SU-DHL-6 (cell line): ENCODE results near the gene MAN2A1.

Experiments used
- H2AFZ ChIP-seq: fragments of 200-600 bp; sonication (generic); 2 replicates; pipeline ENCODE4 v1.6.1; 2014; ENCODE audit warnings: low read depth, mild to moderate bottlenecking, moderate library complexity, mixed read lengths, antibody characterized with exemption, low read length; ENCODE audit not compliant: severe bottlenecking
- H3F3A ChIP-seq: fragments of 200-600 bp; shearing (Covaris generic); 2 replicates; pipeline ENCODE4 v1.6.0; 2016; ENCODE audit warnings: antibody characterized with exemption, mild to moderate bottlenecking; ENCODE audit not compliant: insufficient read depth
- H3K27ac ChIP-seq: fragments of 200-600 bp; sonication (generic); 2 replicates; pipeline ENCODE4 v1.5.1; 2016; ENCODE audit warnings: low read depth, mild to moderate bottlenecking, low read length, moderate library complexity, mixed read lengths
- H3K27me3 ChIP-seq: fragments of 200-600 bp; sonication (generic), shearing (Covaris generic); 2 replicates; pipeline ENCODE4 v1.6.0; 2014; ENCODE audit warnings: mild to moderate bottlenecking, low read length
- H3K36me3 ChIP-seq: fragments of 200-600 bp; sonication (generic); 2 replicates; pipeline ENCODE4 v1.6.1; 2014; ENCODE audit warnings: mild to moderate bottlenecking, low read length, mixed read lengths
- H3K4me2 ChIP-seq: fragments of 300-600, 200-600 bp; shearing (Covaris generic), sonication (generic); 2 replicates; pipeline ENCODE4 v1.6.0; 2014; ENCODE audit warnings: low read length, low read depth, mild to moderate bottlenecking; ENCODE audit not compliant: poor library complexity, severe bottlenecking
- H3K4me3 ChIP-seq: fragments of 200-600 bp; sonication (generic); 2 replicates; pipeline ENCODE4 v1.5.1; 2014; ENCODE audit warnings: antibody characterized with exemption, low read length, mild to moderate bottlenecking, mixed read lengths; ENCODE audit not compliant: insufficient read depth, poor library complexity, severe bottlenecking
- H3K79me2 ChIP-seq: fragments of 200-600 bp; sonication (generic); 2 replicates; pipeline ENCODE4 v1.6.1; 2014; ENCODE audit warnings: mild to moderate bottlenecking, low read length, moderate library complexity; ENCODE audit not compliant: insufficient read depth
- H3K9ac ChIP-seq: fragments of 200-600 bp; sonication (generic); 2 replicates; pipeline ENCODE4 v1.7.0; 2014; ENCODE audit warnings: mild to moderate bottlenecking, low read length
- H3K9me2 ChIP-seq: fragments of 200-600 bp; sonication (generic); replicated peaks from 2 replicates; pipeline ENCODE4 v1.6.1; 2014; ENCODE audit warnings: low read length; ENCODE audit not compliant: insufficient read depth
- H3K9me3 ChIP-seq: fragments of 200-600 bp; sonication (generic); 2 replicates; pipeline ENCODE4 v1.6.1; 2014; ENCODE audit warnings: low read length, mixed read lengths; ENCODE audit not compliant: insufficient read depth
- H4K20me1 ChIP-seq: fragments of 200-600 bp; sonication (generic); 2 replicates; pipeline ENCODE4 v1.6.1; 2014; ENCODE audit warnings: low read depth, mild to moderate bottlenecking, antibody characterized with exemption, low read length, moderate library complexity, mixed read lengths
- EZH2phosphoT487 ChIP-seq: fragments of 200-600 bp; sonication (generic), shearing (Covaris generic); conservative IDR thresholded peaks from 2 replicates; pipeline ENCODE4 v1.6.1; 2018; ENCODE audit warnings: mild to moderate bottlenecking, antibody characterized with exemption, low read length, moderate library complexity, mixed read lengths
- TF ChIP-seq, protein P1 (sequence below): fragments of 200-600 bp; sonication (generic); IDR thresholded peaks from one replicate; pipeline ENCODE4 v1.5.1; 2017; ENCODE audit warnings: antibody characterized with exemption, mild to moderate bottlenecking, low read length, moderate library complexity; ENCODE audit not compliant: insufficient read depth, poor library complexity, severe bottlenecking

MAN2A1 gene

DNA sequence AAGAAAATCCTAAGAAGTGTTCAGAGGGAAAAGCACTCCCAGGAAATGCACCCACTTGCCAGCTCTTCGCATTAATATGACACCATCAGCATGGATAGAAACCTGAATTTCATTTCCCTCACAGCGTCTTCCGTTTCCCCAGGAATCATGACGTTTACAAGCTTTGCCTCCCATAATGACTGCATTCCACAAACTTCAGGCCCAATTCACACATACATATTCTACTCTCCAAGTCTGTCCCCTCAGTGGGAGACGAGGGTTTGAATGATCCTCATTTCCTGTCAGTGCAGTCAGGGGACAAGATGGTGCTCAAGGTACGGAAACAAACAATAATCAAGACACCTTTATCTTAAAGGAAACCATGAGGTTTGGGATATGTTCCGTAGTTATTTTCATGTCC lies 44.9 kb upstream of the MAN2A1 start:
- no peaks in the 10 kb centered on the region for H3K9me2 ChIP-seq
- H3K27me3 ChIP-seq = no peaks in the 10 kb centered on the region
- no peak overlapping the region for H3K9ac ChIP-seq
- H4K20me1 ChIP-seq = no peaks in the 10 kb centered on the region
- TF ChIP-seq EZH2phosphoT487 = no peak
- TF ChIP-seq, protein P1, sequence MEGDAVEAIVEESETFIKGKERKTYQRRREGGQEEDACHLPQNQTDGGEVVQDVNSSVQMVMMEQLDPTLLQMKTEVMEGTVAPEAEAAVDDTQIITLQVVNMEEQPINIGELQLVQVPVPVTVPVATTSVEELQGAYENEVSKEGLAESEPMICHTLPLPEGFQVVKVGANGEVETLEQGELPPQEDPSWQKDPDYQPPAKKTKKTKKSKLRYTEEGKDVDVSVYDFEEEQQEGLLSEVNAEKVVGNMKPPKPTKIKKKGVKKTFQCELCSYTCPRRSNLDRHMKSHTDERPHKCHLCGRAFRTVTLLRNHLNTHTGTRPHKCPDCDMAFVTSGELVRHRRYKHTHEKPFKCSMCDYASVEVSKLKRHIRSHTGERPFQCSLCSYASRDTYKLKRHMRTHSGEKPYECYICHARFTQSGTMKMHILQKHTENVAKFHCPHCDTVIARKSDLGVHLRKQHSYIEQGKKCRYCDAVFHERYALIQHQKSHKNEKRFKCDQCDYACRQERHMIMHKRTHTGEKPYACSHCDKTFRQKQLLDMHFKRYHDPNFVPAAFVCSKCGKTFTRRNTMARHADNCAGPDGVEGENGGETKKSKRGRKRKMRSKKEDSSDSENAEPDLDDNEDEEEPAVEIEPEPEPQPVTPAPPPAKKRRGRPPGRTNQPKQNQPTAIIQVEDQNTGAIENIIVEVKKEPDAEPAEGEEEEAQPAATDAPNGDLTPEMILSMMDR = no peak
- no peak overlapping the region for H3K27ac ChIP-seq
- H3K79me2 ChIP-seq = no peaks in the 10 kb centered on the region
- no peak overlapping the region for H3K4me3 ChIP-seq
- no peaks in the 10 kb centered on the region for H3K36me3 ChIP-seq
- no peak overlapping the region for H3K4me2 ChIP-seq
- no peaks in the 10 kb centered on the region for H3F3A ChIP-seq
- no peaks in the 10 kb centered on the region for H3K9me3 ChIP-seq
- H2AFZ ChIP-seq = no peak overlapping the region

DNA sequence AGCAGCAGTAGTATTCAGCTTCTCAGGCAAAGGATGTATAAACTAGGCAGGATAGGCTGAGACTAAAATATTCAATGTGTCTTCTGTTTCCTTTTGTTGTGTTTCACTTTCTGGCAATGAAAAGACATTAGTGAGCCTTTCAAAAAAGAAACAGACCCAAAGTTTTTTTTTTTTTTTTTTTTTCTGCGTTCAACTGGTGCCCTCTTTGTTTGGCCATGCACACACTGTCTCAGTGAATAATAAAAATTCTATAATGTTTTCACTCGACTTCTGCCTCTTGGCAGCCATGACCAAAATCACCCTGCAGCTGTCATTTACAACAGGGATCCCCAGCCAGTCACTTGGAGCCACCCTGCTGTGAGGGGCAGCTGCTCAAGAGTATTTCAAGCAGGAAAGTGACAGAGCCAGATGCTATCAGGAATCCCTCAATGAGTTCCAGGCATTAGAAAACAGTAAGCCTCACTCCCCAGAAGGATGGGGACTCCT lies 44.0 kb upstream of the MAN2A1 start:
- H3K4me3 ChIP-seq = no peak overlapping the region
- no peak overlapping the region for H3K4me2 ChIP-seq
- TF ChIP-seq, protein P1 = no peak
- TF ChIP-seq EZH2phosphoT487 = no peak
- no peaks in the 10 kb centered on the region for H3K79me2 ChIP-seq
- no peaks in the 10 kb centered on the region for H3K9me2 ChIP-seq
- no peaks in the 10 kb centered on the region for H3K9me3 ChIP-seq
- H3K27ac ChIP-seq = no peak overlapping the region
- H2AFZ ChIP-seq = no peak overlapping the region
- H4K20me1 ChIP-seq = no peaks in the 10 kb centered on the region
- H3K9ac ChIP-seq = no peak overlapping the region
- no peaks in the 10 kb centered on the region for H3K27me3 ChIP-seq
- H3F3A ChIP-seq = no peaks in the 10 kb centered on the region
- H3K36me3 ChIP-seq = no peaks in the 10 kb centered on the region

DNA sequence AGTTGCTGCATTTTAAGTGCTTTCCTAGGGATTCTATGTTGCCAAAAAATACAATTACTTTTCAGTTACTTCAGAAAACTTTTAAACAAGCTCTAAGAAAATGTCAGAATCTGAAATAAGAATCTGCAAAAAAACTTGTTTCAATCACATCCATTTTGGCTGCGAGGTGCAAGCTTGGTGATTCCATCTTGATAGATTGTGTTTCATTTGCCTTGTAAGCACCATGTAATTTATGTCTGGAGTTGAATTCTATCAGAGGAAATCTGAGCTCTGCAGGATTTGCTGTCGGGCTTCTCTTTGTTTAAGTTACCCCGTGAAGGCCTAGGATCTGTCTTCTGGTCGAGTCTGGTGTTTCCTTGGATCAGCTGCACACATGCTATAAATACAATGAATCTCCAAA lies 40.4 kb upstream of the MAN2A1 start:
- no peaks in the 10 kb centered on the region for H3K36me3 ChIP-seq
- H3K9ac ChIP-seq = no peak overlapping the region
- H3K79me2 ChIP-seq = no peaks in the 10 kb centered on the region
- no peak overlapping the region for H3K27ac ChIP-seq
- no peaks in the 10 kb centered on the region for H4K20me1 ChIP-seq
- no peaks in the 10 kb centered on the region for H3F3A ChIP-seq
- no peak for TF ChIP-seq EZH2phosphoT487
- TF ChIP-seq, protein P1 = no peak
- H3K27me3 ChIP-seq = no peaks in the 10 kb centered on the region
- H3K4me2 ChIP-seq = no peak overlapping the region
- no peaks in the 10 kb centered on the region for H3K9me2 ChIP-seq
- no peak overlapping the region for H2AFZ ChIP-seq
- no peaks in the 10 kb centered on the region for H3K9me3 ChIP-seq
- H3K4me3 ChIP-seq = no peak overlapping the region

DNA sequence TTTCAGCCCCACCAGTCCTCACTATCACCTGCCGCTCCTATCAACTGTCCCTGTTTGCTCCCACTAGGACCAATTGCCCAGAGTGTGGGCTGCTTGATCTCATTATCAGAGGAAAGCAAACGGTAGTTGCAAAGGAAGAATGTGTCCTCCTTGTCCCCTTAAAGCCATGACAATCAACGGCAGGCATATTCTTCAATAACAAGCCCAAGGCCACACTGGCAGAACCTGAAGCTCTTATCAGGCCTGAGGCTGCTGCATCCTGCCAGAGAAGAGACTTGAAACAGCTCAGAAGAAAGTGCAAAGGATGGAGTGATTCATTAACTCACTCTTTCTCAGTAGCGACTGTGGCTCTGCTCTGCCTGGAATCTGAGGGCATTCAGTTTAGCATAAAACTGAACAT lies 39.2 kb upstream of the MAN2A1 start:
- Histone ChIP-seq H3K4me3 (no peak overlapping the region), H3K36me3 (no peaks in the 10 kb centered on the region), H3F3A (no peaks in the 10 kb centered on the region), H2AFZ (no peak overlapping the region), H3K9me3 (no peaks in the 10 kb centered on the region), H3K9me2 (no peaks in the 10 kb centered on the region), H3K79me2 (no peaks in the 10 kb centered on the region), H3K4me2 (no peak overlapping the region), H3K27me3 (no peaks in the 10 kb centered on the region), H3K9ac (no peak overlapping the region), H3K27ac (no peak overlapping the region), H4K20me1 (no peaks in the 10 kb centered on the region)
- TF ChIP-seq, protein P1 = no peak
- TF ChIP-seq EZH2phosphoT487 = no peak
